Pons (tissue), 1 donor: ENCODE results near the gene RPS27.

Experiments used
- DNase-seq: peaks from one replicate; pipeline ENCODE4 v3.0.0-alpha.2; 2016; ENCODE audit warnings: low spot score

Gene RPS27

GRCh38 chr1:153990468-153991150 is at the start of gene RPS27:
Gene RPS27 (plus strand): TSS chr1:153990762. CDS start chr1:153990797, 35 bp downstream.
- peak; percentile 99 for DNase-seq

GRCh38 chr1:153941826-153942725 is 48.5 kb upstream of the RPS27 start:
- DNase-seq, result no peak

DNA sequence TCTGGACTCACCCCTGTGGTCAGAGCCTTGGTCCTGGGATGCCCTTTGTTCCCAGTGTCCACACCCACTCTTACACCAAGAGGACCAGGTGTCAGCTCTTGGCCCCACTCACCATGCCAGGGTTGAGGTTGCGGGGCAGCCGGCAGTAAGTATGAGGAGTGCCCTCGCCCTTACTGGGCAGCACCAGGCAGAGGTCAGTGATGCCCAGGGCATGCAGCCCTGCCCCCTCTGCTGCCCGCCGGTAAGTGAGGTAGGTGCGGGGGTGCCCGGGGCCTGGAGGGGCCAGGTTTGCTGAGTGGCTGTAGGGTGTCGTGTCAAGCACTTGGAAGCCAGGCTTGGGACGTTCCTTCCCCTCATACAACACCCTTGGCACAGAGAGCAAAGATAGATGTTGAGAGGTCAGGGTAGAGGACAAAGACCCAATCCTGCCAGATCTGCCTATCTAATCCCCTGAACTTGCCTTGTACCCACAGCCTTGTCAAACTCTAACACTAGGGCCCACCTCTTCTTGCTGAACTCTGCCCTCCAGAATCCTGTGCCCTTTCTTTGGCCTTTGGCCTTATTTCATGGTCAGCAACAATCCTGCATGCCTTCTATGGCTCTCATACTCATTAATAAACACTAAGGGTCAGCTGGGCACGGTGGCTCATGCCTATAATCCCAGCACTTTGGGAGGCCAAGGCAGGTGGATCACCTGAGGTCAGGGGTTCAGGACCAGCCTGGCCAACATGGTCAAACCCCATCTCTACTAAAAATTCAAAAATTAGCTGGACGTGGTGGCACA is 47.6 kb upstream of the RPS27 start:
- no peak for DNase-seq

- no peak for DNase-seq
Observed at GRCh38 chr1:153944005-153944826, 46.3 kb upstream of the RPS27 start.

DNA sequence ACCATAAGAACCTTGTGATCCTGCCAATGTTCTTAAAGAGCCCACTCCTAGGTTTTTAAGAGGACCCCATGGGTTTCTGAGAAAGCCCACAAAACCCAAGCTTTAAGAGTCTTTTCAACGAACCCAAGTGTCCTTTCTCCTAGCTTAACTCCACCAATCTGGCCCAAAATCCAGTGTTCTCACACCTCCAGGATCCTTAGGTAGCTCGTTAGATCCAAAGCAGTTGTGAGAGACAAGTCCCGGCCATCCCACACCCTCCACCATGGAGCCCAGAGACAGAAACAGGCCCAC is 45.8 kb upstream of the RPS27 start:
- DNase-seq, result no peak

DNA sequence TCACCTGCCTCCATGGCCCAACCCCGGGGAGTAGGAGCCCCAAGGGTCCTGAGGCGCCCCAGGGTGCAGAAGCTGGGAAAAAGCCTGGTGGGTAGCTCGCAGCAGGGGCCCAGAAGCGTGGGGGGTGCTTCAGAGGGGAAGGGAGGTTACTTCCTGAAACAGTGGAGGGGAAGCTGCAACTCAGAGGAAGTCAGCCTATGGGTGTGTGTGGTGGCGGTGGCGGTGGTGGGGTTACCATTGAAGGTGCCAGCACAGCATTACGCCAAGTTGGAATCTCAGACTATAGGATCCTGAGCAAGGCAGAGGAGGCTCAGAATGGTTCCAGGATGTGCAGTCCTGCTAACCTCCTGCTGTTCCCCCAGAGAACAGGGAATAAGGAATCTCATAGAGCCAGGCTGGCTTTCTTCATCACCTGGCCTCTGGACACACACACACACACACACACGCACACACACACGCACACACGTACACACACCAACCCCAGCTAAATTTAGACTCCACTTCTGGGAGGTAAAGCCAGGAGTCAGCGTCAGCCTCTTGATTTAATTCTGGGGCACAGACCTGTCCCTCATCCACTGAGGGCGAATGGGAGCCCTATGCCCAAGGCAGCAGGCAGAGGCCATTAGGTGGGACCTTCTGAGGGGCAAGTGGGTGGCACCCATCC is 45.3 kb upstream of the RPS27 start:
- peak; percentile 55 for DNase-seq

DNA sequence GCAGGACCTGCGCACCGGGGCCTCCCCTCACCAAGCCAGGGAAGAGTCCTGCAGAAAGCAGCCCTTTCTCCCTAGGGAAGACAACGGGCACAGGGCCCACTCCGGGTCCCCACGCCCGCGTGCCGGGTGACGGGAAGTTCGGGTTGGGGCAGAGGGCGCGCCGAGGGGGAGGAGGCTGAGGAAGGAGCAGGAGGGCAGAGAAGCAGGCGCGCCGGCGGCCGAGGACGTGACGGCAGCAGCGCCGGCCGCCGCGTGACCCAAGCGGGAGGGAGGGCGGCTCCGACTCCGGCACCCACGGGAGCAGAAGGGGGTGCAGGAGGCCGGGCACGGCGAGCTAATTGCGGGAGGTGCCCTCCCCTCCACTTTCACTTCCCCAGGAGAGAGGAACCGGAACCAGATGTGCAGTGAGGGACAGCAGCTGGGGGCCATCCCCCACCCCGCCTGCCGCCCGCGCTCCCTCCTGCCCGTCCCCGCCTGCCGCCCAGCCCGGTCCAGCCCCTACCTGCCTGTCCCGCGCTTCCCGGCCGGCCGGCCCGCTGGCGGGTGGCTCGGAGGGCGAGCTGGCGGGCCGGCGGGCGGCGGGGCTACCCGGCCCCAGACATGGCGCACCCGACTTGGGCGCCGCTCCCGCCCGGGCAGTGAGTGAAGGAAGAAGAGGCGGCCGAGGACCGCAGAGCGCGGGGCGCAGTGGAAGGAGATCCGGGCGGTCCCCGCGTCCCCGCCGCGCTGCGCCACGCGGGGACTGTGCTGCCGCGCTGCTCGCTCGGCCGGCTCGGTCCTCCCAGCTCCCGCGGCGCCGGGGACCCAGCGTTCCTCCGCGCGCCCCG is 44.6 kb upstream of the RPS27 start:
- DNase-seq, result peak; percentile 77

DNA sequence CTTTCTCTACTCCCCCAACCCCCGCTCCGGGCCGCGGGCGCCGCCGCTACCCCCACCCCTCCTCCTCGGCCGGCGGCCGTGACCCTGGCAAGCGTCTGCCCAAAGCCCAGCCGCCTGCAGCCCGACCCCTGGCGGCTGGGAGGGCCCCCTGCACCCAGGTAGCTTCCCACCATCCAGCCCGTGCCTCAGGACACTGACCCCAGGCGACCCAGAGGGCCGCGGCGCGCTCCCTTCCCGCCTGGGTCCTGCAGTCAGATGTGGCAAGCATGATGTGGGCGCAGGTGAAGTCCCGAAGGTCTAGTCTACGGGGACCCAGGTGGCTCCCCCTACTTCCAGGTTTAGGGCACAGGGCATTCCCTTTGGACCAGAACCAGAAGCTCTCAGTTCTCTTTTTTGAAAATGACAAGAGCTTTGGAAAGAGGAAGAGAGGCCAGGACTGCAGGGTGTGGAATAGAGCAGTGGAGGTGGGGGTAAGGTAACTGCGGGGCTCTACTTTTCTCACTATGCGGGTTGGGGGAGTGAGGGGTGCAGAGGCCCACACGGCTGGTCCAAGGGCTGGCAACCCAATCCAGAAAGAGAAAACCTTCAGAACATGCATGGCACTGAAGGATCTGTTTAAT is 43.8 kb upstream of the RPS27 start, which contains the start of gene DENND4B:
Gene DENND4B (minus strand): TSS at position 97 of the 620 bp plus-strand sequence. CDS start 2,344 bp downstream, outside the sequence.
- DNase-seq, result peak; percentile 83

GRCh38 chr1:153951183-153951582 is 39.4 kb upstream of the RPS27 start:
- no peak for DNase-seq

- no peak for DNase-seq
Observed at GRCh38 chr1:153951801-153952200, 38.8 kb upstream of the RPS27 start.

- no peak for DNase-seq
Observed at GRCh38 chr1:153953859-153954365, 36.6 kb upstream of the RPS27 start.

DNA sequence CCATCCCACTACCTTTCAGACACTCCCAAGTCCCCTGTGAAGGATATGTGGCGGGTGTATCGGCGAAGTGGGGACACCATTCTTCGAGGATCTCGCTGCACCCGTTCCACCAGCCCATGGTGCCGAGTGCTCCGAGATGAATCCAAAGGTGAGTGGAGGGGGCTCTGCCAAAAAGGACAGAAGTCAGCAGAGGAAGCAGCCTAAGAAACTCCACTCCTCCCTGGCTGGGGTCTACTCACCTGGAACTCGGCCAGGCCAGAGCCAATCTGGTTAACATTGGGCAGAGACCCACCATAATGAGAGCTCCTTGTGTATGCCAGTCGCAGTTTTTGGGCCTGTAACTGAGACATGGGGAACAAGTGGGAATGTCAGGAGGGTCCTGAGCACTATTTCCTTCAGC is 35.7 kb upstream of the RPS27 start:
- DNase-seq, result no peak

GRCh38 chr1:153956997-153957715 is 33.4 kb upstream of the RPS27 start:
- no peak for DNase-seq

GRCh38 chr1:153957744-153958110 is 32.8 kb upstream of the RPS27 start:
- DNase-seq, result no peak

- peak; percentile 99 for DNase-seq
Observed at GRCh38 chr1:153958111-153958960, 32.2 kb upstream of the RPS27 start, which contains the start of gene CRTC2. Gene CRTC2 (minus strand): TSS chr1:153958612. CDS start chr1:153958497, 115 bp downstream.

DNA sequence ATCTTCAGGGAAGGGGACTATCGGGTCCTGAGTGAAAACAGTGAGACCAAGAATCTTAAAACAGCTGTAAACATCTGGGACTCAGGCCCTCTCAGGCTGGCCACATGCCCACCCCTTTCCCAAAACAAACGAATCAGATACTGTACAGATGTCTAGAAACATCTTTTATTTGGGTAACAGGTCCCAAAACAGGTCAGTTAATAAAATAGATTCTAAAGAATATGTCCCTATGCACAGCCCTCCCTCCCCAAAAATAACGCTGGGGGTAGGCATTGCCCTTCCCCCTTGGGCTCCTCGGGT is 31.7 kb upstream of the RPS27 start:
- DNase-seq, result no peak

- DNase-seq, result peak; percentile 39
Observed at GRCh38 chr1:153959454-153959853, 31.1 kb upstream of the RPS27 start.

- DNase-seq, result no peak
Observed at GRCh38 chr1:153960206-153960605, 30.4 kb upstream of the RPS27 start.
